22Rv1 (cell line): Measurements from ENCODE around the gene MAPK11.
A peak's percentile ranks its signal among the peaks of the same experiment; 100 is the strongest.

Experiments used
- H3K27ac ChIP-seq: fragments of 450-650 bp; 2 replicates; pipeline ENCODE4 v1.5.1; 2017
- CTCF ChIP-seq: fragments of 450-650 bp; IDR thresholded peaks from 2 replicates; pipeline ENCODE4 v1.5.1; 2017; ENCODE audit warnings: mild to moderate bottlenecking
- ZFX ChIP-seq: fragments of 450-650 bp; IDR thresholded peaks from 2 replicates; pipeline ENCODE4 v1.6.1; 2017; ENCODE audit warnings: antibody characterized with exemption, borderline replicate concordance

Gene MAPK11

GRCh38 chr22:50262460-50262911 is 7.7 kb downstream of the MAPK11 start:
- TF ChIP-seq ZFX (no peak), CTCF (no peak)
- peak overlapping the region; percentile 91 for H3K27ac ChIP-seq

- peak within 1 kb of the TSS; percentile 91 for H3K27ac ChIP-seq
- TF ChIP-seq ZFX (no peak), CTCF (no peak)
These were observed 8.3 kb downstream of the MAPK11 start, which contains the start of gene MAPK12 for GRCh38 chr22:50261615-50262459. Gene MAPK12 (minus strand): TSS chr22:50261683. CDS start chr22:50261509, 174 bp downstream.

GRCh38 chr22:50260801-50261614 is 9.2 kb downstream of the MAPK11 start:
- H3K27ac ChIP-seq: peak overlapping the region; percentile 91
- no peak for TF ChIP-seq CTCF

- peak overlapping the region; percentile 91 for H3K27ac ChIP-seq
- no peak for TF ChIP-seq ZFX
- TF ChIP-seq CTCF: no peak
These were observed 9.8 kb downstream of the MAPK11 start for GRCh38 chr22:50260434-50260800.

- no peak for TF ChIP-seq ZFX
- TF ChIP-seq CTCF: no peak
- H3K27ac ChIP-seq: peak overlapping the region; percentile 91
These were observed 10.9 kb downstream of the MAPK11 start for GRCh38 chr22:50259302-50259701.

GRCh38 chr22:50258361-50259292 is 11.6 kb downstream of the MAPK11 start:
- peak overlapping the region; percentile 91 for H3K27ac ChIP-seq
- TF ChIP-seq ZFX (no peak), CTCF (no peak)
